ENCODE results near the gene PLEKHA1. TPM values are rescaled to one million over a fixed set of nuclear protein-coding genes. Genes with fewer than 3 reads are reported as not detected.

PLEKHA1 gene
- total RNA-seq, 2 donors from 2014 or later = 22.8 to 25.6 TPM

DNA sequence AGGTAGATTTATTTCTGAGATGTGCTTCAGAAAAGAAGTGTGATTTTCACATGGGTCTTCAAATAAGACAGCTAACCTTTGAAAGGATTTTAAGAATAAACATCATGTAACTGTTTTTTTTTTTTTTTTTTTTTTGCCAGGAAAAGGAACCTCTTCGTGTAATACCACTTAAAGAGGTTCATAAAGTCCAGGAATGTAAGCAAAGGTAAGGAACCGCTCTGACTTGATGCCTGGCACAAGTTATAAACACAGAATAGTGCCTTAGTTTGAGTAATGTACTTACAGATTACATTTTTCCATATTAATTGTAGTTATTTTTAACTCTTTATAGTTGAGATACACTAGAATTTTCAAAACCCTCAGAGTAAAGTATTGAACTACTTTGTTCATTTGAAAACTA is 49.6 kb downstream of the PLEKHA1 start:
- Mint-ChIP-seq H3K36me3 (ENCODE audit: low read depth) (peaks cover 13% of the 10 kb centered on the region), H3K4me1 (peaks cover 26% of the 10 kb centered on the region)

DNA sequence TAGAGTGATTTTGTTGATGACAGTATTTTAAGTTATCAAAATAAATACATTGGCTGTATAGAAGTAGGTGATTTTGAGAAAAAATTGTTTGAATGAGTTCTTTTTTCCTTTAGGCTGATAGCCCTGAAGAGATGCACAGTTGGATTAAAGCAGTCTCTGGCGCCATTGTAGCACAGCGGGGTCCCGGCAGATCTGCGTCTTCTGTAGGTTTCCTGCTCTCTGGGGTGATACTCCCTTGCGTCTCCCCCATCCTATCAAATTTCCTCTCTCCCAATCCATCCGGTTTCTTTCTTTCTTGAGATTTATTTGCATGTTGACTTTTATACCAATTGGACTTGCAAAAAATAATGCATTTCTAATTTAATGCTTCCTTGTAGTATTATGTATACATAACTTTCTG is 52.3 kb downstream of the PLEKHA1 start:
- peaks cover 11% of the 10 kb centered on the region for H3K4me1 Mint-ChIP-seq
- no peak overlapping the region for H3K4me3 Mint-ChIP-seq
- H3K27me3 Mint-ChIP-seq = no peaks in the 10 kb centered on the region
- peaks cover 6% of the 10 kb centered on the region for H3K36me3 Mint-ChIP-seq (ENCODE audit: low read depth)
- peak overlapping the region; percentile 3 for H3K27ac Mint-ChIP-seq
- no peaks in the 10 kb centered on the region for H3K9me3 ChIP-seq (ENCODE audit: control insufficient read depth, low read length, poor library complexity, severe bottlenecking)
- no peak for DNase-seq
- no peak for ATAC-seq

More for the DNA sequence above, 49.6 kb downstream of the PLEKHA1 start:
- Mint-ChIP-seq H3K27ac (no peak overlapping the region), H3K27me3 (no peaks in the 10 kb centered on the region), H3K4me3 (no peak overlapping the region)
- H3K9me3 ChIP-seq (ENCODE audit: control insufficient read depth, low read length, poor library complexity, severe bottlenecking) = no peaks in the 10 kb centered on the region
- no peak for ATAC-seq
- no peak for DNase-seq

DNA sequence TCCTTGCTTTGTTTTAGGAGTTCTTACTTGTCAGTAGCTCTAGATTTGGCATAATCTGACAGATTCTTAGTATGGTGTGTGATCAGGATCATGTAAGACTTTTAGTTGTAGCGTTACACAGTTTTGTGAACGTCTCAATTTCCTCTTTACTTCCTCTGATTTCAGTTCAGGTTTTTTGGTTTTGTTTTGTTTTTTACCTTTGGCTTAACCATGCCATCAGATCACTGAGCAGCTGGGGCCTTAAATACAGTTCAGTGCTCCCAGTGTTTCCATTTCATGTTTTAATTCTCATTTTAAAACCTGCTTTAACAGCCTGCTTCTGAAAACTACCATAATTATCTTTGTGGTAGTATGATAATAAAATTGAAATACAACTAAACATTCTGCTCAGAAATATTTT is 52.8 kb downstream of the PLEKHA1 start:
- no peak for ATAC-seq
- peak overlapping the region; percentile 3 for H3K27ac Mint-ChIP-seq
- H3K4me1 Mint-ChIP-seq = peaks cover 8% of the 10 kb centered on the region
- H3K4me3 Mint-ChIP-seq = no peak overlapping the region
- DNase-seq = no peak
- H3K27me3 Mint-ChIP-seq = no peaks in the 10 kb centered on the region
- peaks cover 6% of the 10 kb centered on the region for H3K36me3 Mint-ChIP-seq (ENCODE audit: low read depth)
- H3K9me3 ChIP-seq (ENCODE audit: control insufficient read depth, low read length, poor library complexity, severe bottlenecking) = no peaks in the 10 kb centered on the region

DNA sequence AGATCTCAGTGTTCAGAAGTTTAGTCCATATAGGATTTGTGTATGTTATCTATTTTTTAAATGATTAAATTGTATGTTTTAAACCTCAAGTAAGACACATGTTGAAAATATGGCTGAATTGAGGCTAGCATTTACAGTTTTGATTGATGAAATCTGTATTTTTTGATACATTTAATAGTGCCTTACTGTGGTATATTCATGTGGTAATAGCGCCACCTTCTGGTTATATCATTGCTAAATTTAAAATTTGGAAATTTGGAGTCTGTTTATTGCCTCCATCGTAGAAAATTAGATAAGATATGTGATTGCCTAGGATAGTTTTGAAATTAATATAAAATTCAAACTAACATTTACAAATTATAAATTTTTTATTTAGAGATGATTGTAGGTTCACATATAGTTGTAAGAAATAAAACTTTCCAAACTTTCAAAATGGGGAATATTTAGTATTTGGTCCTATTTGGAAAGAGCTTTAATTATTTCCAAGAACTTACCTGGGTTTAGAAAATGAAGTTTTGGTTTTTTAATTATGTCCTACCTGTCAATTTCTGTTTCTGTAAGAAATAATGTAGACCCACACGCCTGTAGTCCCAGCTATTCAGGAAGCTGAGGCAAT is 60.8 kb downstream of the PLEKHA1 start:
- Mint-ChIP-seq H3K4me3 (no peak overlapping the region), H3K4me1 (peaks cover 5% of the 10 kb centered on the region), H3K36me3 (ENCODE audit: low read depth) (peaks cover 8% of the 10 kb centered on the region), H3K27me3 (no peaks in the 10 kb centered on the region), H3K27ac (no peak overlapping the region)
- ATAC-seq (peak; percentile 54), DNase-seq (no peak)
- H3K9me3 ChIP-seq (ENCODE audit: control insufficient read depth, low read length, poor library complexity, severe bottlenecking) = no peaks in the 10 kb centered on the region

DNA sequence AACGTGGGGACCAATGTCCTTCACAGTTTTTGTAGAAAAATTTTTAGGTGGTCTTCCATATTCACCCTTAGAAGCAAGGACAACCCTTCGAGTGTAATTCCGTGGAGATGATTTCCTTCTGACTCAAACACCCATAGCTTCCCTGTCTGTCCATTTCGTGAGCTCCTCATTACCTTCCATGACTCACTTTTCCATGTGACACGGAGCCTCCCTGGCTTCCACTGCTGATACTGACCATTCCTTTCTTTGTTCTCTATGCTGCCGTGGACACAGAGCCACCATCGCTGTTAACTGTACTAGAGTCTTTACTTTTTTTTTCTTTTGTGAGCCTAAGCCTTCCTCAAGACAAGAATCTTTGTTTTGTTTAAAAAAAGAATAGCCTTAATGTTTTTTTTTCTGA is 67.5 kb downstream of the PLEKHA1 start:
- ATAC-seq (no peak), DNase-seq (no peak)
- H3K4me3 Mint-ChIP-seq = no peak overlapping the region
- peaks cover 12% of the 10 kb centered on the region for H3K27me3 Mint-ChIP-seq
- H3K36me3 Mint-ChIP-seq (ENCODE audit: low read depth) = peaks cover 8% of the 10 kb centered on the region
- H3K4me1 Mint-ChIP-seq = peaks cover 5% of the 10 kb centered on the region
- H3K9me3 ChIP-seq (ENCODE audit: control insufficient read depth, low read length, poor library complexity, severe bottlenecking) = no peaks in the 10 kb centered on the region
- no peak overlapping the region for H3K27ac Mint-ChIP-seq

DNA sequence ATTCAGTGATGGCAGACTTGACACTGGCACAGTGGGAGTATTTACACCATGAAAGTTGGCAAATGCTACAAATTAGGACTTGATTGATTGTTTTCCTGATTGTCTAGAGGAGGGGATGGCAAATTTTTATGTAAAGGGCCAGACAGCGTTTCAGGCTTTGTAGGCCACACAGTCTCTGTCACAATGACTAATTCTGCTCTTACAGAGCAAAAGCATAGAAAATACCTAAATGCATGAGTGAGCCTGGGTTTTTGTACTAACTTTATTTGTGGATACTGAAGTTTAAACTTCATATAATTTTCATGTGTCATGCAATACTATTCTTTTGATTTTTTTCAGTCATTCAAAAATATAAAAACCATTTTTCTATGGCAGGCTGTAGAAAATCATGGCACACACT is 71.0 kb downstream of the PLEKHA1 start:
- peaks cover 4% of the 10 kb centered on the region for H3K4me1 Mint-ChIP-seq
- no peak overlapping the region for H3K27ac Mint-ChIP-seq
- peaks cover 3% of the 10 kb centered on the region for H3K36me3 Mint-ChIP-seq (ENCODE audit: low read depth)

DNA sequence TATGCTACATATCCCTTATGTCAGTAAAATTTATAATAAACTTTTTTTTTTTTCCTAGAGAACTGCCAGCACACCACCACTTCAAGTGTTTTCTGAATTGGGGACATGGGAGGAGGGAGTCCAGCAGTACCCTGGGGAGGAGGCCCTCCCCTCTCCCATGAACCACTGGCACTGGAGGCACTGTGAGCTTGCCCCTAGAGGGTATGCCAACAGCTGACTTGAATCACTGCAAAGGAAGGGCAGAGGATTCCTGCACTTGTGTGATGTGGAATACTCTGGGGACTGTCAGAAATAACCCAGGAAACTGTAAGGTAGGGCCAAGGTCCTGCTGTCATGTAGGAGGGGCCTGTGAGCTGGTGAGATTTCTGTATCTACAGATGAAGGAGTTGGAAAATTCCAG is 71.4 kb downstream of the PLEKHA1 start:
- H3K4me3 Mint-ChIP-seq = no peak overlapping the region
- peaks cover 4% of the 10 kb centered on the region for H3K4me1 Mint-ChIP-seq
- H3K27ac Mint-ChIP-seq = no peak overlapping the region
- ATAC-seq = no peak
- peaks cover 32% of the 10 kb centered on the region for H3K27me3 Mint-ChIP-seq
- no peaks in the 10 kb centered on the region for H3K9me3 ChIP-seq (ENCODE audit: control insufficient read depth, low read length, poor library complexity, severe bottlenecking)
- DNase-seq = no peak
- H3K36me3 Mint-ChIP-seq (ENCODE audit: low read depth) = peaks cover 3% of the 10 kb centered on the region

More for the DNA sequence above, 71.0 kb downstream of the PLEKHA1 start:
- ATAC-seq (no peak), DNase-seq (no peak)
- H3K9me3 ChIP-seq (ENCODE audit: control insufficient read depth, low read length, poor library complexity, severe bottlenecking) = no peaks in the 10 kb centered on the region
- Mint-ChIP-seq H3K27me3 (peaks cover 28% of the 10 kb centered on the region), H3K4me3 (no peak overlapping the region)

DNA sequence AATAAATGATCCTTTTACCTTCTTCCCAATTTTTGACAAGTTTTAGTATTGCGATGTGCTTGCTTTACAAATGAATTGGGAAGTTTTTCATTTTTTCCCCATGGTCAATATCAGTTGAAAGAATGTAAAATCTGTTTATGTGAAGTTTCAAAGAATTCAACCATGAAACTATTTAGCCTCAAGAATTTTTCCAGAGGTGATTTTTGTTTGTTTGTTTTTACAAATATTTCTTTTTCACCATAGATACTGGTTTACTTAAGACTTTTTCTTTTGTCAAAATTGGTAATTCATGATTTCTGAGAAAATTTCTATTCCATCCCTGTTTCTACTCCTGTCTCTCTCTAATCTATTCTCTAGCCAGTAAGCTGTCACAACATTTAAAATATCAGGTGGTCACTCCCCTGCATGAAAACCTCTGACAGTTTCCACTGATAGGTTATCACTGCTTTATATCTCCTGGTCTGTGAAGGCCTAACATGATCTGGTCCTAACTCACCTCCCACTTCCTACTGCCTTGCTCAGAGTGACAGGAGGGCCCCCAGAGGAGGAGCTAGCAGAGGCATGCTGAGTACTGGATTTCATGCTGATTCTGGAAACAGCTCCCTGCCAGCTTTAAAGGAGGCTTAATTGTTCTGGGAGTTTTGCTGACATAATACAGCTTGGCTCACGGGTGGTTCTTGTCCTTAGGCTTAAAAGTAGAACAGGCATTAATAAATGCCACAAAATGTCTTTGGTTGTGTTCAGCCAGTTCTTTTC is 72.3 kb downstream of the PLEKHA1 start:
- no peak overlapping the region for H3K4me3 Mint-ChIP-seq
- no peak for DNase-seq
- peaks cover 36% of the 10 kb centered on the region for H3K27me3 Mint-ChIP-seq
- H3K36me3 Mint-ChIP-seq (ENCODE audit: low read depth) = peaks cover 3% of the 10 kb centered on the region
- H3K9me3 ChIP-seq (ENCODE audit: control insufficient read depth, low read length, poor library complexity, severe bottlenecking) = no peaks in the 10 kb centered on the region
- peaks cover 4% of the 10 kb centered on the region for H3K4me1 Mint-ChIP-seq
- no peak for ATAC-seq
- H3K27ac Mint-ChIP-seq = no peak overlapping the region

DNA sequence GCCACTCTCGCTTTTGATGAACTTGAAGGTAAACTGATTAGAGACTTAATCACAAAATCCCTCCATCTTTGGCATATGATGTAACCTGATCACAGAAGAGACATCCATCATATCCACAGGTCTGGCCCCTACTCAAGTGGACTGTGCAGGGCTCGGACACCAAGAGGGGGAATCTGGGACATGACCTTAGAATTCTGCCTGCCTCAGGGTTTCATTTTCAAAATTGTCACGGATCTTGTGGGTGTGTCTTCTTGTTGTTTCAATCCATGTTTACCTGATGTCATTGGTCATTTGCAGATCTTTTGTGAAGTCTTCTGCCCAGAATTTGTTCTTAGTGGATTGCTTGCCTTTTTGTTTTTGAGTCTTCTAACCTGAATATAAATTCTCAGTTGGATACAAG is 74.1 kb downstream of the PLEKHA1 start:
- Mint-ChIP-seq H3K27ac (no peak overlapping the region), H3K27me3 (peaks cover 42% of the 10 kb centered on the region), H3K4me3 (no peak overlapping the region), H3K36me3 (ENCODE audit: low read depth) (peaks cover 3% of the 10 kb centered on the region), H3K4me1 (peaks cover 4% of the 10 kb centered on the region)
- no peaks in the 10 kb centered on the region for H3K9me3 ChIP-seq (ENCODE audit: control insufficient read depth, low read length, poor library complexity, severe bottlenecking)
- DNase-seq (no peak), ATAC-seq (no peak)

DNA sequence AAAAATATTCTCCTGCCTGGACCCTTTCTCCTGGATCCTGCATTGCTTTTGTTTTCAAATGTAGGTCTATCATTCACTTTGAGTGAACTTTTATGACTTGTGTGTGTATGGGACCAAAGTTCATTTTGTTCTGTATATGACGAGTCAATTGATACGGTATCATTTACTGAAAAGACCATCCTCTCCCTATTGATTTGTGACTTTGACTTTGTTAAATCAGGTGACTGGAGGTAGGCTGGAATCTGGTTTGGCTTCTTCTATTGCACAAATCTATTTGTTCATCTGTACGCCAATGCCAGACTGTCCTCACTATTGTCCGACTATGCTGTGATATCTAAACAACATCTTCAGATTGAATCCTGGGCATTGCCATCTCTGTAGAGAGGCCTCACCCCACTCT is 74.6 kb downstream of the PLEKHA1 start:
- H3K4me1 Mint-ChIP-seq = peaks cover 4% of the 10 kb centered on the region
- no peak overlapping the region for H3K4me3 Mint-ChIP-seq
- ATAC-seq (no peak), DNase-seq (no peak)
- H3K36me3 Mint-ChIP-seq (ENCODE audit: low read depth) = peaks cover 3% of the 10 kb centered on the region
- H3K9me3 ChIP-seq (ENCODE audit: control insufficient read depth, low read length, poor library complexity, severe bottlenecking) = no peaks in the 10 kb centered on the region
- no peak overlapping the region for H3K27ac Mint-ChIP-seq
- peaks cover 42% of the 10 kb centered on the region for H3K27me3 Mint-ChIP-seq

DNA sequence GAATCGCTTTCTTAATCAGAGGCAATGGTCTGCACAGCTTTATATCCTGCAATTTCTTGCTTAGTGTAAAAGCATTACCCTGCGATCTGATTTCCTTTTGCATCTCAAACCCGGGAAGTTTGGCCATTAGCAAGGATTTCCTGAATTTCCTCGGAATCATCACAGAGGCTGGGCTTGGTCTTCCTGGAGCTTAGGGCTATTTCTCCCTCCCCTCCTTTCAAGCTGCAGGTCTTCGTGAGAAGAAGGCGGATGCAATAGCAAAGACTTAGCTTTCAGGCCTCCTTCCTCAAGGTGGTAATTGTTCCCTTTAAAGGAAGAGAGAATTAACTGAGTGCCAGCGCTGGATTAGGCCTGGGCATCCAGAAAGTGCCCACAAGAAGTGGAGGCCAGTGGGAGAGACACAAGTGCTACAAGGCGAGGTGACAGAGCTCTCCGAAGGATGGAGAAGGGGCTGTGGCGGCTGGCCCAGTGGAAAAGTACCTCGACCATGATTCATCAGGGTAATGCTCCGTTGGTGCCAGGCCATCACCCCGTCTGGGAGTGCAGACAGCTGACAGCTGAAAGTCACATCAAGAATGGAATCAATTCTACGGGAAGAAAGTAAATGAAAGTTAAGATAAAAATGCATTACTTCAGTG is 76.0 kb downstream of the PLEKHA1 start:
- ATAC-seq (no peak), DNase-seq (no peak)
- H3K27ac Mint-ChIP-seq = no peak overlapping the region
- H3K9me3 ChIP-seq (ENCODE audit: control insufficient read depth, low read length, poor library complexity, severe bottlenecking) = no peaks in the 10 kb centered on the region
- no peak overlapping the region for H3K4me3 Mint-ChIP-seq
- peaks cover 38% of the 10 kb centered on the region for H3K27me3 Mint-ChIP-seq
- H3K36me3 Mint-ChIP-seq (ENCODE audit: low read depth) = peaks cover 3% of the 10 kb centered on the region
- peaks cover 4% of the 10 kb centered on the region for H3K4me1 Mint-ChIP-seq

DNA sequence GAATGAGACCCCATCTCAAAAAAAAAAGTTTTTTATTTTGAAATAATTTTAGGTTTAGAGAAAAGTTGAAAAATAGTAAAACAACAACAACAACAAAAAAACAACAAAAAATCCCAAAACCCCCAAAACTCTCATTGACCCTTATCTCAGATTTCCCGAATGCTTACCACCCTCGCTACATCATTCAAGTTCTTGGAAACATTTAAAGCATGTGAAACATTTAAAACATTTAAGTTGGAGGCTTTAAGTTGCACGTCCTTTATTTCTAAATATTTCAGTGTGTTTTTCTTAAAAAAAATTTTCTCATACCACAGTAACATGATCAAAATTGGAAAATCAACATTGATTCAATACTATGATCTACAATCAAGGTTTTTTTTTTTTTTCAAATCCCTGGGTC is 79.6 kb downstream of the PLEKHA1 start:
- Mint-ChIP-seq H3K4me1 (peaks cover 3% of the 10 kb centered on the region), H3K27ac (no peak overlapping the region), H3K36me3 (ENCODE audit: low read depth) (no peaks in the 10 kb centered on the region), H3K27me3 (peaks cover 49% of the 10 kb centered on the region), H3K4me3 (no peak overlapping the region)
- no peaks in the 10 kb centered on the region for H3K9me3 ChIP-seq (ENCODE audit: control insufficient read depth, low read length, poor library complexity, severe bottlenecking)
- no peak for DNase-seq
- no peak for ATAC-seq

DNA sequence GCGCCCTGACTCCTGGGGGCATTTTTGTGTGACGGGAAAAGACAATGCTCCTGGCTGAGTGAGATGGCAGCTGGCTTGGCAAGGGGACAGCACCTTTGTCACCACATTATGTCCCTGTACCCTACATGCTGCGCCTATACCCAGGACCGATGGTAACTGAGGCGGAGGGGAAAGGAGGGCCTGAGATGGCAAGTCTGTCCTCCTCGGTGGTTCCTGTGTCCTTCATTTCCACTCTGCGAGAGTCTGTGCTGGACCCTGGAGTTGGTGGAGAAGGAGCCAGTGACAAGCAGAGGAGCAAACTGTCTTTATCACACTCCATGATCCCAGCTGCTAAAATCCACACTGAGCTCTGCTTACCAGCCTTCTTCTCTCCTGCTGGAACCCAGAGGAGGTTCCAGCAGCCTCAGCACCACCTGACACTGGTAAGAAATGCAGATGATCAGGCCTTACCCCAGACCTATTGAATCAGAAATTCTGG is 80.1 kb downstream of the PLEKHA1 start, which contains the start of gene ARMS2:
ARMS2 (plus strand) TSS at position 51 of the 478 bp plus-strand sequence; CDS start at position 126, 75 bp downstream.
- Mint-ChIP-seq H3K27me3 (peaks cover 49% of the 10 kb centered on the region), H3K4me3 (no peak within 1 kb of the TSS), H3K36me3 (ENCODE audit: low read depth) (no peaks in the 10 kb centered on the region), H3K27ac (no peak within 1 kb of the TSS), H3K4me1 (peaks cover 6% of the 10 kb centered on the region)
- no peak for ATAC-seq
- no peak for DNase-seq
- no peaks in the 10 kb centered on the region for H3K9me3 ChIP-seq (ENCODE audit: control insufficient read depth, low read length, poor library complexity, severe bottlenecking)
